IgD-negative memory B cell (primary cell): ENCODE results near the gene CHKA. TPM values are rescaled to one million over a fixed set of nuclear protein-coding genes. Genes with fewer than 3 reads are reported as not detected.

Experiments
- H3K27ac Mint-ChIP-seq, 3 donors: one replicate each; pipeline ENCODE4 v1.8.0; 2020 to 2022; ENCODE audit warnings: mild to moderate bottlenecking in 3 of 3, mixed read lengths in 3 of 3, moderate library complexity in 1 of 3
- H3K27me3 Mint-ChIP-seq: one replicate; pipeline ENCODE4 v1.8.0; 2021; ENCODE audit warnings: mixed read lengths
- H3K36me3 Mint-ChIP-seq: one replicate; pipeline ENCODE4 v1.8.0; 2020; ENCODE audit warnings: mild to moderate bottlenecking, mixed read lengths
- H3K4me1 Mint-ChIP-seq, 3 donors: one replicate each; pipeline ENCODE4 v1.8.0; 2020 to 2022; ENCODE audit warnings: mixed read lengths in 3 of 3, mild to moderate bottlenecking in 1 of 3
- H3K4me3 Mint-ChIP-seq, 4 donors: one replicate each; pipeline ENCODE4 v1.8.0; 2020 to 2022; ENCODE audit warnings: mild to moderate bottlenecking in 4 of 4, mixed read lengths in 4 of 4, moderate library complexity in 3 of 4
- H3K9me3 Mint-ChIP-seq, 3 donors: one replicate each; pipeline ENCODE4 v1.8.0; 2020 to 2021; ENCODE audit warnings: mixed read lengths in 3 of 3, mild to moderate bottlenecking in 1 of 3
- polyA plus RNA-seq: library from polyadenylated mRNA; unstranded; fragments of 300-500 nt; fragmentation: Illumina TruSeq; gene quantifications from one replicate; pipeline ENCODE4 v1.2.3, GENCODE V29; 2021

The CHKA gene
- polyA plus RNA-seq, 1 donor from 2014 or later: 2.4 TPM

- Mint-ChIP-seq H3K4me1 (peaks cover 0 to 3% (median 0%) of the 10 kb centered on the region in 3 donors), H3K9me3 (no peaks in the 10 kb centered on the region), H3K4me3 (no peak overlapping the region), H3K36me3 (no peaks in the 10 kb centered on the region), H3K27ac (peak overlapping the region in 2 of 3 donors; percentile 85 to 90), H3K27me3 (no peaks in the 10 kb centered on the region)
Measured at GRCh38 chr11:68052137-68052873, 68.9 kb downstream of the CHKA start.

- no peaks in the 10 kb centered on the region for H3K36me3 Mint-ChIP-seq
- peak overlapping the region in 1 of 3 donors; percentile 85 for H3K27ac Mint-ChIP-seq
Measured at GRCh38 chr11:68051191-68052136, 69.7 kb downstream of the CHKA start.

GRCh38 chr11:68050371-68050841 is 70.8 kb downstream of the CHKA start:
- Mint-ChIP-seq H3K36me3 (no peaks in the 10 kb centered on the region), H3K27me3 (no peaks in the 10 kb centered on the region), H3K4me3 (no peak overlapping the region), H3K9me3 (no peaks in the 10 kb centered on the region), H3K4me1 (peaks cover 0 to 3% (median 0%) of the 10 kb centered on the region in 3 donors), H3K27ac (no peak overlapping the region)

More at GRCh38 chr11:68051191-68052136, 69.7 kb downstream of the CHKA start:
- Mint-ChIP-seq H3K4me3 (no peak overlapping the region), H3K9me3 (no peaks in the 10 kb centered on the region), H3K4me1 (peaks cover 0 to 3% (median 0%) of the 10 kb centered on the region in 3 donors), H3K27me3 (no peaks in the 10 kb centered on the region)

- Mint-ChIP-seq H3K9me3 (no peaks in the 10 kb centered on the region), H3K27me3 (no peaks in the 10 kb centered on the region), H3K4me1 (peaks cover 0 to 3% (median 0%) of the 10 kb centered on the region in 3 donors), H3K27ac (no peak overlapping the region), H3K36me3 (no peaks in the 10 kb centered on the region), H3K4me3 (no peak overlapping the region)
Measured at GRCh38 chr11:68049509-68050370, 71.4 kb downstream of the CHKA start.

GRCh38 chr11:68048681-68049508 is 72.3 kb downstream of the CHKA start:
- Mint-ChIP-seq H3K4me1 (peaks cover 0 to 1% (median 0%) of the 10 kb centered on the region in 3 donors), H3K27me3 (no peaks in the 10 kb centered on the region), H3K36me3 (no peaks in the 10 kb centered on the region), H3K9me3 (no peaks in the 10 kb centered on the region), H3K27ac (no peak overlapping the region), H3K4me3 (no peak overlapping the region)

- Mint-ChIP-seq H3K27me3 (no peaks in the 10 kb centered on the region), H3K9me3 (no peaks in the 10 kb centered on the region), H3K36me3 (no peaks in the 10 kb centered on the region), H3K4me1 (no peaks in the 10 kb centered on the region), H3K27ac (peak overlapping the region in 1 of 3 donors; percentile 27), H3K4me3 (no peak overlapping the region)
Measured at GRCh38 chr11:68047437-68048290, 73.5 kb downstream of the CHKA start.

- no peak overlapping the region for H3K27ac Mint-ChIP-seq
- no peaks in the 10 kb centered on the region for H3K36me3 Mint-ChIP-seq
- H3K4me3 Mint-ChIP-seq: no peak overlapping the region
- no peaks in the 10 kb centered on the region for H3K27me3 Mint-ChIP-seq
- H3K9me3 Mint-ChIP-seq: no peaks in the 10 kb centered on the region
- H3K4me1 Mint-ChIP-seq: peaks cover 1 to 3% (median 2%) of the 10 kb centered on the region in 3 donors
Measured at GRCh38 chr11:68044898-68045351, 76.3 kb downstream of the CHKA start.

- Mint-ChIP-seq H3K4me1 (peaks cover 1 to 5% (median 4%) of the 10 kb centered on the region in 3 donors), H3K27me3 (no peaks in the 10 kb centered on the region), H3K27ac (no peak overlapping the region), H3K4me3 (no peak overlapping the region), H3K36me3 (no peaks in the 10 kb centered on the region), H3K9me3 (no peaks in the 10 kb centered on the region)
Measured at GRCh38 chr11:68044145-68044813, 76.9 kb downstream of the CHKA start.

GRCh38 chr11:68043349-68044144 is 77.6 kb downstream of the CHKA start:
- Mint-ChIP-seq H3K36me3 (no peaks in the 10 kb centered on the region), H3K4me3 (no peak overlapping the region), H3K27ac (no peak overlapping the region), H3K9me3 (no peaks in the 10 kb centered on the region), H3K4me1 (peaks cover 1 to 5% (median 5%) of the 10 kb centered on the region in 3 donors), H3K27me3 (no peaks in the 10 kb centered on the region)

GRCh38 chr11:68043029-68043348 is 78.2 kb downstream of the CHKA start:
- Mint-ChIP-seq H3K4me3 (no peak overlapping the region), H3K36me3 (no peaks in the 10 kb centered on the region), H3K9me3 (no peaks in the 10 kb centered on the region), H3K4me1 (peaks cover 1 to 5% (median 5%) of the 10 kb centered on the region in 3 donors), H3K27me3 (no peaks in the 10 kb centered on the region), H3K27ac (no peak overlapping the region)

GRCh38 chr11:68042219-68043028 is 78.8 kb downstream of the CHKA start:
- no peak overlapping the region for H3K4me3 Mint-ChIP-seq

More at GRCh38 chr11:68042219-68043028, 78.8 kb downstream of the CHKA start:
- Mint-ChIP-seq H3K36me3 (no peaks in the 10 kb centered on the region), H3K27me3 (no peaks in the 10 kb centered on the region), H3K4me1 (peaks cover 3 to 6% (median 5%) of the 10 kb centered on the region in 3 donors), H3K27ac (no peak overlapping the region), H3K9me3 (no peaks in the 10 kb centered on the region)
